ENCODE measurements around the gene AKR7A3. TPM values are rescaled to one million over a fixed set of nuclear protein-coding genes. Genes with fewer than 3 reads are reported as not detected.
"Not testable (repeated sequence)": the region's sequence is repeated elsewhere in the genome, so short reads cannot be mapped to it uniquely, and the experiment has no call there.

The AKR7A3 gene
- 2.4 and 4.7 TPM in 2 replicates for total RNA-seq (2011; cell fraction: chromatin; rRNA removed; ENCODE audit: low replicate concordance)
- 3.7 and 4.5 TPM in 2 replicates for total RNA-seq (2011; cell fraction: nucleolus; rRNA removed)
- total RNA-seq (2011; cell fraction: nucleoplasm; rRNA removed): 2.1 and 3.2 TPM in 2 replicates
- total RNA-seq (2014; rRNA removed): 0.54 and 0.78 TPM in 2 replicates
- total RNA-seq (2014; rRNA removed; fragmentation: Illumina TruSeq; extraction: Trizol): 0.22 TPM in 2 replicates
- total RNA-seq (2015; rRNA removed; fragmentation: Illumina TruSeq; extraction: Trizol): 0.45 and 0.58 TPM in 2 replicates
- total RNA-seq (2021): 0.91 and 1.2 TPM in 2 replicates
- 0.33 and 0.49 TPM in 2 replicates for polyA plus RNA-seq (2011; rRNA removed)
- polyA plus RNA-seq (2011; cell fraction: cytosol; rRNA removed): 0.38 and 0.63 TPM in 2 replicates
- 2.2 and 4.9 TPM in 2 replicates for polyA plus RNA-seq (2011; cell fraction: nucleus; rRNA removed)
- polyA plus RNA-seq (2012): 0.27 and 0.79 TPM in 2 replicates
- 0.13 and 0.25 TPM in 2 replicates for polyA plus RNA-seq (2014; fragmentation: Illumina TruSeq; extraction: Trizol)
- under 1 TPM in 1 of 2 experiments, not detected in 1; 0.04 TPM for polyA plus RNA-seq (2014; fragmentation: Nextera tagmentation; extraction: Ambion mirVana)
- 0.74 and 1.5 TPM in 2 replicates for polyA plus RNA-seq (2014; rRNA removed)
- polyA minus RNA-seq (2011; rRNA and poly(A)+ RNA removed): 0.14 and 0.15 TPM in 2 replicates
- 0.67 TPM in 1 of 2 replicates, not detected in the other for polyA minus RNA-seq (2011; cell fraction: cytosol; rRNA and poly(A)+ RNA removed)
- polyA minus RNA-seq (2011; cell fraction: nucleus; rRNA and poly(A)+ RNA removed): 1.00 and 1.1 TPM in 2 replicates
- percentile 53 among the genes with signal in this experiment for Bru-seq, nascent RNA
- percentile 49 among the genes with signal in this experiment for BruChase-seq, experiment 1, labeled RNA remaining after a 2-hour chase
- percentile 48 among the genes with signal in this experiment for BruChase-seq, experiment 2, labeled RNA remaining after a 6-hour chase
- long read RNA-seq, experiment 1: 0 reads
- long read RNA-seq, experiment 2: 0 reads
- long read RNA-seq, experiment 3: 0 reads

DNA sequence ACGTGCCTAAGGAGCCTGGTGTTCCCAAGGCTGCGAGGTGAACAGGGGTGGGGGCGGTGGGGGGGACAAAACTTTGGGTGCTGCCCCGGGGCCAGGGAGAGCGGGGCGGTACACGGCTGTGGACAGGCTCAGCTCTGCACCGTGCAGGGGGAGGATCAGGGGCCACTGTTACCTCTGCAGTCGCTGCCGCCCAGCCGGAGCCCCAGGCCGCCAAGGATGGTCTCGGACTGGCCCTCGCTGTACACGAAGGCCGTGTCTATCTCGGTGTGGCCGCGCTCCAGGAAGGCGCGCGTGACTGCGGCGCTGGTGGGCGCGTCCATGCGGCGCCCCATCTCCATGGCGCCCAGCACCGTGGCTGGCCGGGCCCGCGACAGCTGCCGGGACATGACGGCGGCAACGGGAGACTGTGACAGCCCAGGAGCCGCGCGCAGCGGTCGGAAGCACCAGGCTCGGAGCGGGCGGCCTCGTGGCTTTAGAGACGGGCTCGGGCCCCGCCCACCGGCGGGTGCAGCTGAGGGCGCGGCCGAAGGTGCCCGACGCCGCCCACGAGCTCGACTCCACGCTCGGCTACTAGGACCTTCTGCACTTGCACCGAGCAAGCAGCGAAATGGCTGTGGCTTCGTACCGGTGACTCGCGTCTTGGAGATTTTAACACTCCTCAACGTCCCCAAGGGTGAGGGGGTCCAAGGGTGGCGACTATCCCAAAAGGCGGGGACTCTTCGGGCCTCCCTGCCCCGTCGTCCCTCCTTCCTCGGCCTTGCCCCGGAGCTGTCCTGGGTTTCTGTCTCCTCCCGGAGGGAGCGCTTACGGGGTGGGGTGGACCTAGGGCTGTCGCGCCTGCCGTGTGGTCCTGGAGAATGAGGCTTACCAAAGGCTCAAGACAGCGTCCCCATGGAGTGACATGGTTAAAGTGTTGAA is at the start of gene AKR7A3:
TSS of gene AKR7A3 (minus strand) at position 447 of the 918 bp plus-strand sequence. CDS start at position 386, 61 bp downstream.
- ATAC-seq; H3K9me1 ChIP-seq (ENCODE audit: control insufficient read depth, insufficient read depth, low read length); H3K36me3 ChIP-seq (ENCODE audit: control insufficient read depth, insufficient read depth, low read length); H3K9ac ChIP-seq (ENCODE audit: insufficient read depth in 1 of 2, low read depth in 2 of 2, low read length in 2 of 2); H3K9me3 ChIP-seq (replicated peaks; ENCODE audit: control insufficient read depth, insufficient read depth, low read depth, low read length); H3K27ac ChIP-seq (ENCODE audit: extremely low read depth, low read depth, low read length); intact Hi-C loops (cut with micrococcal nuclease); H3K27me3 ChIP-seq (ENCODE audit: control insufficient read depth in 2 of 2, insufficient read depth in 2 of 2, low read length in 2 of 2); H3K4me2 ChIP-seq (ENCODE audit: insufficient read depth, low read length); H4K20me1 ChIP-seq (replicated peaks; ENCODE audit: control insufficient read depth, insufficient read depth, low read length); H3K4me1 ChIP-seq (replicated peaks in 1 of 2; ENCODE audit: control insufficient read depth in 2 of 2, insufficient read depth in 2 of 2, low read length in 2 of 2); in situ Hi-C loops (cut with MboI); H3K4me3 ChIP-seq; BruUV-seq (replicated peaks); H3K79me2 ChIP-seq (ENCODE audit: control insufficient read depth, insufficient read depth, low read length); FAIRE-seq; DNase-seq (ENCODE audit: extremely low read depth in 1 of 4, low spot score in 3 of 4); H2AFZ ChIP-seq (ENCODE audit: low read depth, low read length); CTCF ChIA-PET (ENCODE audit: low intra/inter-chr PET ratio): not testable (repeated sequence)
- POLR2A ChIA-PET: interaction anchor here (1.2 kb wide), 1 partner anchor 11 kb away, joined by 4 read pairs; no protein-coding TSS in a partner anchor
- TF ChIP-seq POLR2G (IDR thresholded peaks at IDR 0.05; ENCODE audit: low read depth, low read length): 0 out of 2 replicates have a peak, but pooled peaks have one; percentile 6
- 84% methylated on average over 45 of the region's 82 CpGs for WGBS (ENCODE audit: insufficient coverage, low coverage, missing lambda C conversion rate)

Measured in K562 (cell line).